K562 (cell line): ENCODE measurements around the gene SLC17A2. TPM values are rescaled to one million over a fixed set of nuclear protein-coding genes. Genes with fewer than 3 reads are reported as not detected.

Experiments
- ATAC-seq: fragments of 200-7000 bp; cut with Tn5 transposase; 3 replicates; pipeline ENCODE4 v1.9.1; 2020; ENCODE audit warnings: moderate library complexity
- BruUV-seq: library from RNA; stranded (reverse); fragments of 400-500 nt; replicated peaks from 2 replicates; lab custom pipeline; 2021; lab: Mats Ljungman, UMichigan
- CTCF ChIA-PET: fragments of 300-600 bp; formaldehyde crosslinking; extraction: SDS; loops from one replicate; lab custom pipeline; 2021; ENCODE audit warnings: low intra/inter-chr PET ratio; lab: Yijun Ruan, JAX
- POLR2A ChIA-PET: fragments of 300-600, 350-650 bp; sonication (Branson Sonifier 250); formaldehyde crosslinking; extraction: SDS; loops from one replicate; lab custom pipeline; 2021; ENCODE audit warnings: antibody characterized with exemption, inconsistent platforms; lab: Yijun Ruan, JAX
- DNase-seq, 4 experiments: peaks; one replicate each; pipeline versions ENCODE4 v3.0.0 to v3.0.0-alpha.2; 2011 to 2018; ENCODE audit warnings: low spot score in 3 of 4, mixed read lengths in 3 of 4; ENCODE audit errors: extremely low read depth in 1 of 4
- FAIRE-seq: peaks from 2 replicates; lab custom pipeline; 2011; peaks lifted over from hg19 to GRCh38; lab: Jason Lieb, UNC
- H2AFZ ChIP-seq: 2 replicates; pipeline ENCODE4 v1.6.0; 2011; ENCODE audit warnings: low read depth, low read length, control low read depth, inconsistent platforms
- H3K27ac ChIP-seq: fragments of 200-600 bp; 3 replicates; pipeline ENCODE4 v1.8.0; 2011; ENCODE audit warnings: low read depth, mild to moderate bottlenecking, control low read depth, inconsistent platforms, low read length, moderate library complexity, mixed read lengths; ENCODE audit errors: extremely low read depth
- H3K27me3 ChIP-seq, 2 experiments: fragments of 300-600 bp in 1 of 2; 2 replicates in 1 of 2; 3 replicates in 1 of 2; pipeline versions ENCODE4 v1.6.0 to v1.8.0; 2011; ENCODE audit warnings: inconsistent platforms in 2 of 2, low read length in 2 of 2, mild to moderate bottlenecking in 1 of 2, mixed read lengths in 1 of 2, moderate library complexity in 1 of 2; ENCODE audit not compliant: control insufficient read depth in 2 of 2, insufficient read depth in 2 of 2
- H3K36me3 ChIP-seq: fragments of 300-600 bp; 3 replicates; pipeline ENCODE4 v1.8.0; 2011; ENCODE audit warnings: mild to moderate bottlenecking, low read length, inconsistent platforms; ENCODE audit not compliant: control insufficient read depth, insufficient read depth
- H3K4me1 ChIP-seq, 2 experiments: fragments of 200-600 bp in 1 of 2; replicated peaks in 1 of 2; 2 replicates in 1 of 2; 3 replicates in 1 of 2; pipeline versions ENCODE4 v1.5.1 to v1.8.0; 2011; ENCODE audit warnings: inconsistent platforms in 2 of 2, low read length in 2 of 2, mild to moderate bottlenecking in 1 of 2, mixed read lengths in 1 of 2, moderate library complexity in 1 of 2; ENCODE audit not compliant: control insufficient read depth in 2 of 2, insufficient read depth in 2 of 2
- H3K4me2 ChIP-seq: 2 replicates; pipeline ENCODE4 v1.6.1; 2011; ENCODE audit warnings: low read length, control low read depth, inconsistent platforms, mixed read lengths; ENCODE audit not compliant: insufficient read depth
- H3K4me3 ChIP-seq: fragments of 200-600 bp; sonication (generic), shearing (Covaris generic); 2 replicates; pipeline ENCODE4 v1.5.1; 2016; ENCODE audit warnings: control low read depth, inconsistent platforms
- H3K79me2 ChIP-seq: fragments of 200-600 bp; 3 replicates; pipeline ENCODE4 v1.8.0; 2011; ENCODE audit warnings: low read length, inconsistent platforms; ENCODE audit not compliant: control insufficient read depth, insufficient read depth
- H3K9ac ChIP-seq, 2 experiments: 2 replicates each; pipeline versions ENCODE4 v1.6.0 to v1.6.1; 2011; ENCODE audit warnings: low read depth in 2 of 2, low read length in 2 of 2, control low read depth in 1 of 2, inconsistent platforms in 1 of 2, mild to moderate bottlenecking in 1 of 2, mixed read lengths in 1 of 2; ENCODE audit not compliant: insufficient read depth in 1 of 2
- H3K9me1 ChIP-seq: one replicate; pipeline ENCODE4 v1.6.0; 2011; ENCODE audit warnings: inconsistent platforms, mild to moderate bottlenecking, low read length, moderate library complexity; ENCODE audit not compliant: control insufficient read depth, insufficient read depth
- H3K9me3 ChIP-seq: replicated peaks from 2 replicates; pipeline ENCODE4 v1.5.1; 2011; ENCODE audit warnings: low read depth, low read length, inconsistent platforms; ENCODE audit not compliant: control insufficient read depth, insufficient read depth
- H4K20me1 ChIP-seq: replicated peaks from 2 replicates; pipeline ENCODE4 v1.6.1; 2011; ENCODE audit warnings: low read length, inconsistent platforms, mixed read lengths; ENCODE audit not compliant: control insufficient read depth, insufficient read depth
- ATF3 ChIP-seq, 2 experiments: fragments of 450-650 bp in 1 of 2; sonication (generic) in 1 of 2; formaldehyde crosslinking in 1 of 2; IDR thresholded peaks in 1 of 2; conservative IDR thresholded peaks in 1 of 2; 2 replicates each; pipeline versions ENCODE4 v1.6.1 to v1.8.1; 2016 to 2023; ENCODE audit warnings: mild to moderate bottlenecking in 2 of 2, moderate library complexity in 2 of 2, inconsistent platforms in 1 of 2, missing genetic modification reagents in 1 of 2
- CEBPB ChIP-seq: fragments of 450-650 bp; IDR thresholded peaks from 2 replicates; pipeline ENCODE4 v1.6.1; 2016; ENCODE audit warnings: missing genetic modification characterization, missing compliant biosample characterization
- CEBPG ChIP-seq, 3 experiments: fragments of 200-800 bp in 1 of 3; sonication (Bioruptor generic) in 1 of 3; sonication (generic) in 1 of 3; formaldehyde crosslinking in 1 of 3; IDR thresholded peaks in 2 of 3; conservative IDR thresholded peaks in 1 of 3; 2 replicates each; pipeline versions ENCODE4 v1.6.1 to v1.8.0; 2016 to 2022; ENCODE audit warnings: missing compliant biosample characterization in 2 of 3, missing genetic modification characterization in 2 of 3, mild to moderate bottlenecking in 1 of 3, missing genetic modification reagents in 1 of 3
- E2F8 ChIP-seq: fragments of 450-650 bp; IDR thresholded peaks from 2 replicates; pipeline ENCODE4 v1.7.1; 2018; ENCODE audit warnings: mild to moderate bottlenecking, low read depth; ENCODE audit not compliant: partially characterized antibody
- FOS ChIP-seq: IDR thresholded peaks from 3 replicates; pipeline ENCODE4 v1.6.1; 2011; ENCODE audit not compliant: insufficient read length; ENCODE audit errors: extremely low read depth
- PCBP2 ChIP-seq: fragments of 200-400 bp; formaldehyde crosslinking; IDR thresholded peaks from 2 replicates; pipeline ENCODE4 v1.6.1; 2018; ENCODE audit warnings: low read length, low read depth, mild to moderate bottlenecking, moderate library complexity; ENCODE audit not compliant: poor library complexity, severe bottlenecking
- WGBS: fragments of 100-300 bp; shearing (Covaris generic); methylation state at CpG from one replicate; pipeline ENCODE4 v1.1.6; 2016; ENCODE audit warnings: low coverage, mixed read lengths; ENCODE audit not compliant: insufficient coverage; ENCODE audit errors: missing lambda C conversion rate; 5-methylcytosine and 5-hydroxymethylcytosine counted together
- in situ Hi-C: fragments of 300-500 bp; cut with MboI; formaldehyde crosslinking; loops from 4 replicates; pipeline ENCODE4 v1.15.0; 2018; ENCODE audit warnings: inconsistent platforms, mixed read lengths
- intact Hi-C: fragments of 100-400 bp; cut with micrococcal nuclease; formaldehyde crosslinking; loops from 2 replicates; pipeline ENCODE4 v1.14.2; 2022
- polyA plus RNA-seq, 8 experiments: library from polyadenylated mRNA; depleted of rRNA in 4 of 8; stranded (reverse) in 5 of 8; unstranded in 3 of 8; fragments of >200 nt; fragmentation: Nextera tagmentation in 2 of 8; fragmentation: Illumina TruSeq in 1 of 8; extraction: Ambion mirVana in 2 of 8; extraction: Trizol in 1 of 8; gene quantifications; 2 replicates each; pipeline versions ENCODE4 v1.2.1 to v1.2.3, GENCODE V29; 2011 to 2014; ENCODE audit warnings: inconsistent platforms in 1 of 8, missing spikeins in 1 of 8
- total RNA-seq, 7 experiments: library from RNA; depleted of rRNA in 6 of 7; stranded (reverse); fragments of >200 nt in 6 of 7; fragmentation: Illumina TruSeq in 2 of 7; extraction: Trizol in 2 of 7; gene quantifications; 2 replicates each; pipeline versions ENCODE4 v1.2.1 to v1.2.3, GENCODE V29; 2011 to 2021; ENCODE audit warnings: low replicate concordance in 1 of 7

SLC17A2 gene
- total and polyA plus RNA-seq, 9 of the 15 experiments (the other 6 are each of a cell fraction or from before 2014, with no cell fraction given): not detected

DNA sequence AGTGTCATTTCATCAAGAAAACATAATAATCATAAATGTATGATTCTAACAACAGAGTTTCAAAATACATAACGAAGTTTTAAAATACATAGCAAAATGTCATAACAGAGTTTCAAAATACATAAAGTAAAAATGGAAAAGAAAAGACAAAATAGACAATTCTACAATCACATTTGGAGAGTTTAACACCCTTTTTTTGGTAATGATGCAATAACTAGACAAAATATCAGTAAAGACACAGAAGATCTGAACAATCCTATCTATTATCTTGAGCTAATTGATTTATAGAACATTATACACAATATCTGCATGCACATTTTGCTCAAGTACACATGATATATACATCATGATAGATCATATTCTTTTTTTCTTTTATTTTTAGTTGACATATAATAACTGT lies 13.4 kb upstream of the SLC17A2 start:
- Histone ChIP-seq H2AFZ (no peak overlapping the region), H3K9me1 (no peaks in the 10 kb centered on the region), H3K4me3 (no peak overlapping the region), H4K20me1 (no peaks in the 10 kb centered on the region), H3K27me3 (no peaks in the 10 kb centered on the region; a peak in 1 of 5 replicates), H3K9me3 (peaks cover 3% of the 10 kb centered on the region; the same call in 1 of the 2 replicates), H3K4me2 (no peak overlapping the region), H3K4me1 (no peaks in the 10 kb centered on the region), H3K9ac (no peak overlapping the region), H3K36me3 (no peaks in the 10 kb centered on the region), H3K27ac (no peak overlapping the region), H3K79me2 (no peaks in the 10 kb centered on the region)
- TF ChIP-seq CEBPG (CRISPR knock-in tag; IDR thresholded peaks at IDR 0.05): no peak
- peak; percentile 52 to 77 for TF ChIP-seq CEBPG (tag; conservative IDR thresholded peaks at IDR 0.05 in 1 of 2, IDR thresholded peaks at IDR 0.05 in 1 of 2)
- TF ChIP-seq CEBPB (tag): peak; percentile 38
- TF ChIP-seq PCBP2: no peak
- TF ChIP-seq FOS: no peak
- TF ChIP-seq ATF3 (IDR thresholded peaks at IDR 0.05): peak; percentile 61
- TF ChIP-seq ATF3 (CRISPR knock-in tag; conservative IDR thresholded peaks at IDR 0.05): no peak
- TF ChIP-seq E2F8: no peak
- CTCF ChIA-PET: interaction anchor here (1.5 kb wide), 1 partner anchor 156 kb away, joined by 11 read pairs; no protein-coding TSS in a partner anchor
- POLR2A ChIA-PET: no interaction called here
- in situ Hi-C loops: no loop called here
- no peak for FAIRE-seq
- no peak for DNase-seq
- no peak for ATAC-seq
- intact Hi-C loops: loop anchor here (2.0 to 5.0 kb wide), 5 partner anchors 48 to 677 kb away; no protein-coding TSS in a partner anchor
- BruUV-seq: no TSS peak
- 0% methylated on average over 1 of the region's 1 CpG for WGBS
